ENCODE measurements around the gene GPRIN2.
"Not testable (repeated sequence)": the region's sequence is repeated elsewhere in the genome, so short reads cannot be mapped to it uniquely, and the experiment has no call there.

GPRIN2 gene

GRCh38 chr10:46532256-46532655 lies 24.2 kb downstream of the GPRIN2 start:
- DNase-seq, result not testable (repeated sequence)

DNA sequence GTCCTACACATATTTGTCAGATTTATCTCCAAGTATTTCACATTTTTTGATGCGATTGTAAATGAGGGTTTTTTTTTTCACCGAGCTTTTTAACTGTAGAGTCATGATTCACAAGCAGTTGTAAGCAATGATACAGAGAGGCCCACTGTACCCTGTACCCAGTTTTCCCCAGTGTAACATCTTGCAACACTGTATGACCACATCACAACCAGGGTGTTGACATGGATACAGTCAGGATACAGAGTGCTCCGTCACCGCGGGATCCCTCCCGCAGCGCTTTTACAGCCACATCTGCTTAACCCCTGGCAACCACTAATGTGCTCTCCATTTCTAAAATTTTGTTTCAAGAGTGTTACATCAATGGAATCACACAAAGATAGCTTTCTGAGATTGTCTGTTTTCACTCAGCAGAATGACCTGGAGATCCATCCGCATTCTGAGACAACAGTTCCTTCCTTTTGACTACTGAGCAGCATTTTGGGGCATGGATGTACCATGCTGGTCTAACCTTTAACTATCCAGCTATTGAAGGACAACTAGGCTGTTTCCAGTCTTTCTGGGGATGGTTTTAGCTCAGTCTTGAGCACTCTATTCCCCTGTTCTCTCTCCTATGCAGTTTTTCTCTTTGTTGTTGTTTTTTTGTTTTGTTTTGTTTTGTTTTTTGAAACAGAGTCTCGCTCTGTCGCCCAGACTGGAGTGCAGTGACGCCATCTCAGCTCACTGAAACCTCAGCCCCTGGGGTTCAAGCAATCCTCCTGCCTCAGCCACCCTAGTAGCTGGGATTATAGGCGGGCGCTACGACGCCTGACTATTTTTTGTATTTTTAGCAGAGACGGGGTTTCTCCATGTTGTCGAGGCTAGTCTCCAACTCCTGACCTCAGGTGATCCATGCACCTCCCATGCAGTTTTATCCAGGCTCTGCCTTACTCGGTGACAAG lies 25.9 kb downstream of the GPRIN2 start:
- no peak for DNase-seq

DNA sequence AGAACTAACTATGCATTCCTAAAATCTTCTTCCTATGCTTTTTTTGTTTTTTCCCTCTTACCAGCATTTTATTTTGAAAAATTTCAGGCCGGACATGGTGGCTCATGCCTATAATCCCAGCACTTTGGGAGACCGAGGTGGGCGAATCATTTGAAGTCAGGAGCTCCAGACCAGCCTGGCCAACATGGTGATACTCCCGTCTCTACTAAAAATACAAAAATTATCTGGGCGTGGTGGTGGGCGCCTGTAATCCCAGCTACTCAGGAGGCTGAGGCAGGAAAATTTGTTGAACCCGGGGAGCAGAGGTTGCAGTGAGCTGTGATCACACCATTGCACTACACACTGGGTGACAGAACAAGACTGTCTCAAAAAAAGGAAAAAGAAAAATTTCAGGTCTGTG lies 26.7 kb downstream of the GPRIN2 start:
- not testable (repeated sequence) for DNase-seq

DNA sequence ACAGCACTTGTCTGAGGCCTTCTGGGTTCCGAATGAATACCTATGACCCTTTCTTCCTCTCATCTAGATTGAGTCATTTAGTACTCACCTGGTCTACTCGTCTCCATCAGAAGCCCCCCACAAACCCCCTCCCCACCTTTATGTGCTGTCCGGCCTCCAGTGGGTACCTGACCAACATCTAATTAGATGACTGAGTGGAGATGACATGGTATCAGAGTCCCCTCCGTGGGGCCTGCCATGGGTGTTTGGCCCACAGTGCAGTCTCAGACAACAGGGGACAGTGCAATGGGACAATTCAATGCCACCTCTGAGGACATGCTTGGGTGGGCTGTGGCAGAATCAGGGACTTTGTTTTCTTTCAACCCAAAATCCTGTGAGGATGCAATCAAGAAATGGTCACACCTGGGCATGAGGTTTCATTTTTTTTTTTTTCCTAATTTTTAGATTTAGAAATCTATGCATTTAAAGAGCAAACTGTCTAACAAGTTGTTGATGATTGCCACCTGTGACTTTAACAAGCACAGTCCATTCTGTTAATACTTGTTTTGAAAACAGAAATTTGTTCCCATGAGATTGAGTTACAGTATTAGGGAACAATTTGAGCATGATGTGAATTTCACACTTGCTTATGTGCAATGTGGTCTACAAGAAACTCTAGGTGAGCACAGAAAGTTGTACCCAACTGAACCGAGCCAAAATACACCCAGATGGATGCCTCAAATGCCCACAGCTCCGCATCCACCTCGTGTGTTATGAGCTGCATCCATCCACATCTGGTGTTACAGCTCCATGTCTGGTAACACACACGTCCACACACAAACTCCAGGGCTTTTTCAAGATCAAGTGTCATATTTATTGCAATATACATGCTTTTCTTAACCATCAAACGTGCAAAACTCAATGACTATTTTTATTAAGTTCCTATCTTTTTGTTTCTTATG lies 27.5 kb downstream of the GPRIN2 start:
- no peak for DNase-seq

DNA sequence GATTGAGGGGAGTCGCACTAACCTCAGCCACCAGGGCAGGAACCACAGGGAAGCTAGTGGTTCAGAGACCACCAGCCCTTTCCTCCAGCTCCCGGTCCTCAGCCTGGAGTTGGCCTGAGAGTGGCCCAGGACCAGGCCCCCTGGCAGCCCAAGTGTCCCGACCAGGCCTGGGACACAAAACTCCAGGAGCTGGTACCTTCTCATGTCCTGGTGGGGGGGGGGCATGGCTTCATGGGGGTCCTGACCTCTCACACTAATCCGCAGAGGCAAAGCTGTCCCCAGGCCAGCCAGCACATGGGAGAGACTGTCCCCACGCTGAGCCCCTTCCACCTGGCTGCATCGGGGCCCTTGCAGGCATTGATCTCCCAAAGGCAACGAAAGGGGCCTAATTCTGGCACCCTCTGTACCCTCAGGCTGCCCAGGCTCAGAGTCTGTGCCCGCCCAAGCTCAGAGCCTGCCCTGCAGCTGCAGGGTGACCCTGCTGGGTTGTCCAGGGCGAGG lies 28.2 kb downstream of the GPRIN2 start:
- no peak for DNase-seq

DNA sequence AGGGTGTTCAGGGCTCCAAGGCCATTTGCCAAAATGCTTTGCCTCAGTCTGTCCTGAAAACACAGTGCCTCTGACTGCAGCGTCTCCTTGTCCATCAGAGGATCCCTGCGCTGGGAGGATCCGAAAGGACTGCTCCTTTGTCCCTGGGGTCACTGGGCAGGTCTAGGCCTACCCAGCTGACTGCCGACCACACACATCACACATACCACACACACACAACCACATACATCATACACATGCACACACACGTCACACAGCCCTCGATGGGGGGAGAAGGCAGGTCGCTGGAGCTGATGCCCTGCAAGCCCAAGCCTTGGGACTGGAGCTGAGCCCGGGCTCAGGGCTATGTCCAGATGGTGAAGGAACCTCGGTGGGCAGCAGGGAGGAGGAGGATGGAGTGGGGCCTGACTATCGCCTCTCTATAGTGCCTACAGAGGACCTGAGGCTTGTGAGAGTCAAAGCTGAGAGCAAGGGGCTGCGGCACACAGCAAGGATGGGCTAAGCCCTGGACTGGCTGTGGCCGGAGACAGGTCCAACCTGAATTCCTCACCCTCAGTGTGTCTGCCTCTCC lies 29.1 kb downstream of the GPRIN2 start:
- DNase-seq, result no peak

GRCh38 chr10:46526682-46527038 lies 29.8 kb downstream of the GPRIN2 start:
- DNase-seq, result no peak

DNA sequence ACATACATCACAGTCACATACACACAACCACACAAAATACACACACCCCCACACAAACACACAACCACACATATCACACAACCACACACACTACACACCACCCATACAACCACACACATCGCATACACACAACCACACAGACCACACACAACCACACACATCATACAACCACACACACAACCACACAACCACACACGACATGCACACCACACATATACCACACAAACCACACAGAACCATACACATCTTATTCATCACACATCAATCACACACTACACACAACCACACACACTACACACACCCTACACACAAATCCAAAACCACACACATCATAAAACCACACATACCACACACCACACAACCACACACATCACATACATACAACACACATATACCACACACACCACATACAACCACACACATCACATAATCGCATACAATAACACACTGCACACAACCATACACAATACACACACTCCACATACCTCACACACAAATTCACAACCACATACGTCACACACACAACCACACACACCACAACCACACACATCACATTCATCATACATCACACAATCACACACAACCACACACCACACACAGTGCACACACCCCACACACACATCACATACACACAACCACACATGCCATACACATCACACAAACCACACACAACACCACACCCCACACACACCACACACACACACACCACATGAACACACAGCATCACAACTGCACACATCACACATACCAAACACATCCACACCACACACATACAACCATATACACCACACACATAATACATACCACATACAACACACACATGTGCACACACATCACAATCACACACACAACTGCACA lies 30.4 kb downstream of the GPRIN2 start:
- DNase-seq, result no peak

DNA sequence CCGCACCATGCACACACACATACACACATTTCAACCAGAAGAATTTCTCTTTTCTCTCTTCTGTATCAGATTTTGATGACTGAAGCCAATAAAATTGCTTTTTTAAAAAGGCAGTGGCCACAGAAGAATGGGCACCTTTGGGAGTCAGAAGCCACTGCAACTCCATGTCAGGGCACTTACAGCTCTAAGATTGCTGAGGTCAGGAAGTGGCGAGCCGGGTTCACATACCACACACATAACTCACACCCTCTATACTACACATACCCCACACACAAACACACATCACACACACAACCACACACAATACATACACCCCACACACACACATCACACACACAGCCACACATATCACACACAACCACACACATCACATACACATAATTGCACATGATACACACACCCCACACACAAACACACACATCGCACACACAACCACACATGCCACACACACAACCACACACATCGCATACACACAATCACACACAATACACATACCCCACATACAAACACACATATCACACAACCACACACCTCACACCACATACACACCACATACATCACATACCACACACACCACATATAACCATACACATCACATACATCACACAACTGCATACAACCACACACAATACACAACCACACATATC lies 31.2 kb downstream of the GPRIN2 start:
- no peak for DNase-seq

DNA sequence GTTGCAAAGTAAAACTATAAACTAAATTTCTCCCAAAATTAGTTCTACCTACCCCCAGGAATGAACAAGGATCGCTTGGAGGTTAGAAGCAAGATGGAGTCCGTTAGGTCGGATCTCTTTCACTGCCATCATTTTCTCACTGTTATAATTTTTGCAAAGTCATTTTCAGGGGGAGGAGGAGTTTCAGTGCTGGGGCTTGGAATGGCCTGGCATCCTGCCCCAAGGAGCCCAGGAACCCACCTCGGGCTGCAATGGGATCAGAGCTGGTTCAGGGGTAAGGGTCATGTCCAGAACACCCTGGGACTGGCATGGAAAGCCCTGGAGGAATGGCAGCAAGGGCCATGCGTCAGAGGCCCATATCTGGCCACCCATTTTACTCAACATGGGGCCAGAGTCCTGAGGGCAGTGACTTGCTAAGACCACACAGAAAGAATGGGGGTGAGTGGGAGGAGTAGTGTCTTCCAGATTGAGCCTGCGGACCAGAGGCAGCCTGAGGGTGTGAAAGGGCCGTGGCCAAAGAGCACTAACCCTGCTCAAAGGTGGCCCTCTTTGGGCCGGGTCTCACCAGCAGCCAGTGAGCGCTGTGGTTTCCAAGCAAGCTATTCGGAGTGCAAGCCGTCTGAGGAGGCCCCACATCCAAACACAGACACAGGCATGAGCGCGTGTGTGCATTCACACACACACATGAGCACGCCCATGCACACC lies 31.8 kb downstream of the GPRIN2 start:
- DNase-seq, result no peak

GRCh38 chr10:46523962-46524471 lies 32.4 kb downstream of the GPRIN2 start:
- no peak for DNase-seq

- no peak for DNase-seq
Measured at GRCh38 chr10:46523119-46523961, 33.1 kb downstream of the GPRIN2 start.

- DNase-seq, result no peak
Measured at GRCh38 chr10:46522295-46523118, 34.0 kb downstream of the GPRIN2 start.

GRCh38 chr10:46520941-46521340 lies 35.5 kb downstream of the GPRIN2 start:
- no peak for DNase-seq

DNA sequence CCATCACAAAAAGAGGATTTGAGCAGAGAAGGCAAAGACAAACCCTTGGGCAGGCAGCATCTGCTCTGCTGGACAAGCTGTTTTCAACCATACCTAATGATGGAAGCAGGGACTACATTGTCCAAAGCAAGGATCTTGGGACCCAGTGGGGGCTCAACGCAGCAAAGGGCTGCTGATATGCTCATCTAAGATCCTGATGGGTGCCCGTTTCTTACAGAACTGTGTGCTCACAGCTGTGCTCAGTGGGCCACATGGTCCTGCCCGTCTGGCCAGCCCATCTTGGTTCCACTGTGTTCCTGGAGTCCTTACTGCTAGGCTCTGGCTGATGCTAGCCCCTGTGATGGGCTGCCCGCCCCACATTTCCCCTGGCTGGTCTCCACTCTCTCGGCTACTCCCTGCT lies 36.1 kb downstream of the GPRIN2 start:
- no peak for DNase-seq

GRCh38 chr10:46518028-46518725 lies 38.3 kb downstream of the GPRIN2 start:
- DNase-seq, result no peak

DNA sequence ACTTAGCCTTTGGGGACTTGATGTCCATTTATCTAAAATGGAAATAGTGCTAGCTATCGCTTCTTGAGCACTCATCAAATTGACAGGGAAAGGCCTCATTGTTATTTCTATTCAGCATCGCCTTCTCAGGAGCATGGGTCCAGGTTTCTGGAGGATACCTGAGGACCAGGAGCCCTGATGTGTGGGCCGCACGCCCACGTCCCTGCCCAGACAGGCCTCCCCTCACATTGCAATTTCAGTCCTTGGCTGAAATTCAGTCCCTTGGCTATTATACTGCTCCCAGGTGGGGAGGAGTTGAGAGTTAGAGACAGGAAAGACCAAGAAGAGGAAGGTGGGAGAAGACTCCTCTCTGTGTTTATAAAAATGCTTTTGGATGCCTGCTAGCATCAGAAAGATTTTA lies 38.9 kb downstream of the GPRIN2 start:
- DNase-seq, result no peak

Data from KG1 (cell line).